Measurements from ENCODE around the gene SEC23B.
"Not testable (repeated sequence)": the region's sequence is repeated elsewhere in the genome, so short reads cannot be mapped to it uniquely, and the experiment has no call there.

The SEC23B gene

GRCh38 chr20:18511571-18511970 is 3.8 kb downstream of the SEC23B start:
- Histone ChIP-seq H3K4me1 (no peaks in the 10 kb centered on the region), H3K36me3 (ENCODE audit: control insufficient read depth, insufficient read depth, low read length) (no peaks in the 10 kb centered on the region), H3K4me3 (ENCODE audit: low read depth, low read length) (no peak overlapping the region), H3K79me2 (peaks cover 14% of the 10 kb centered on the region), H3K9ac (no peak overlapping the region), H3K27me3 (ENCODE audit: control insufficient read depth, insufficient read depth, low read length) (no peaks in the 10 kb centered on the region), H3K27ac (no peak overlapping the region), H3K4me2 (ENCODE audit: low read length) (no peak overlapping the region), H3K9me3 (ENCODE audit: control insufficient read depth, low read length) (no peaks in the 10 kb centered on the region), H2AFZ (no peak overlapping the region)
- TF ChIP-seq, protein P1, sequence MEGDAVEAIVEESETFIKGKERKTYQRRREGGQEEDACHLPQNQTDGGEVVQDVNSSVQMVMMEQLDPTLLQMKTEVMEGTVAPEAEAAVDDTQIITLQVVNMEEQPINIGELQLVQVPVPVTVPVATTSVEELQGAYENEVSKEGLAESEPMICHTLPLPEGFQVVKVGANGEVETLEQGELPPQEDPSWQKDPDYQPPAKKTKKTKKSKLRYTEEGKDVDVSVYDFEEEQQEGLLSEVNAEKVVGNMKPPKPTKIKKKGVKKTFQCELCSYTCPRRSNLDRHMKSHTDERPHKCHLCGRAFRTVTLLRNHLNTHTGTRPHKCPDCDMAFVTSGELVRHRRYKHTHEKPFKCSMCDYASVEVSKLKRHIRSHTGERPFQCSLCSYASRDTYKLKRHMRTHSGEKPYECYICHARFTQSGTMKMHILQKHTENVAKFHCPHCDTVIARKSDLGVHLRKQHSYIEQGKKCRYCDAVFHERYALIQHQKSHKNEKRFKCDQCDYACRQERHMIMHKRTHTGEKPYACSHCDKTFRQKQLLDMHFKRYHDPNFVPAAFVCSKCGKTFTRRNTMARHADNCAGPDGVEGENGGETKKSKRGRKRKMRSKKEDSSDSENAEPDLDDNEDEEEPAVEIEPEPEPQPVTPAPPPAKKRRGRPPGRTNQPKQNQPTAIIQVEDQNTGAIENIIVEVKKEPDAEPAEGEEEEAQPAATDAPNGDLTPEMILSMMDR (IDR thresholded peaks at IDR 0.05) = no peak

- no peaks in the 10 kb centered on the region for H3K4me1 ChIP-seq
- no peak overlapping the region for H3K4me2 ChIP-seq (ENCODE audit: low read length)
- H3K27ac ChIP-seq = no peak overlapping the region
- no peak overlapping the region for H3K9ac ChIP-seq
- no peak overlapping the region for H2AFZ ChIP-seq
- no peaks in the 10 kb centered on the region for H3K9me3 ChIP-seq (ENCODE audit: control insufficient read depth, low read length)
- peaks cover 11% of the 10 kb centered on the region for H3K79me2 ChIP-seq
- no peak overlapping the region for H3K4me3 ChIP-seq (ENCODE audit: low read depth, low read length)
- H3K27me3 ChIP-seq (ENCODE audit: control insufficient read depth, insufficient read depth, low read length) = no peaks in the 10 kb centered on the region
- TF ChIP-seq, protein P1 (IDR thresholded peaks at IDR 0.05) = no peak
- no peaks in the 10 kb centered on the region for H3K36me3 ChIP-seq (ENCODE audit: control insufficient read depth, insufficient read depth, low read length)
These were observed 5.5 kb downstream of the SEC23B start for GRCh38 chr20:18513208-18513607.

GRCh38 chr20:18514127-18514526 is 6.4 kb downstream of the SEC23B start:
- Histone ChIP-seq H3K4me1 (no peaks in the 10 kb centered on the region), H3K9ac (no peak overlapping the region), H3K4me2 (ENCODE audit: low read length) (no peak overlapping the region), H3K27me3 (ENCODE audit: control insufficient read depth, insufficient read depth, low read length) (no peaks in the 10 kb centered on the region), H3K79me2 (peaks cover 7% of the 10 kb centered on the region), H3K9me3 (ENCODE audit: control insufficient read depth, low read length) (no peaks in the 10 kb centered on the region), H3K27ac (no peak overlapping the region), H2AFZ (no peak overlapping the region), H3K4me3 (ENCODE audit: low read depth, low read length) (no peak overlapping the region), H3K36me3 (ENCODE audit: control insufficient read depth, insufficient read depth, low read length) (no peaks in the 10 kb centered on the region)
- TF ChIP-seq, protein P1 (IDR thresholded peaks at IDR 0.05) = no peak

DNA sequence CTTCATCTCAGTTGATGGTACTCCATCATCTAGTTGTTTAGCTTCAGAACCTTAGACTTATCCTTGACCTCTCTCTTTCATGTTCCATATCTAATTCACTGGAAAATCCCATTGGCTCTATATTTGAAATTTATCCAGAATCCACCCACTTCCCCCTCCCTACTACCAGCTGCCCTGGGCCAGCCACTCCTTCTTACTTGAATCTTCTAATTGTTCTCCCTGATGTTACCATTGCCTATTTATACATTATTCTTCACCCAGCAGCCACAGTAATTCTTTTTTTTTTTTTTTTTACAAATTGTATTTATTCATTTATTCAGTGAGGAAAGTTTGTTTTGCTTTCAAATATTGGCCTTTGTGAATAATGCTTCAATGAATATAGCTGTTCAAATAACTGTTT is 8.2 kb downstream of the SEC23B start:
- no peaks in the 10 kb centered on the region for H3K36me3 ChIP-seq (ENCODE audit: control insufficient read depth, insufficient read depth, low read length)
- TF ChIP-seq, protein P1 (IDR thresholded peaks at IDR 0.05) = no peak

DNA sequence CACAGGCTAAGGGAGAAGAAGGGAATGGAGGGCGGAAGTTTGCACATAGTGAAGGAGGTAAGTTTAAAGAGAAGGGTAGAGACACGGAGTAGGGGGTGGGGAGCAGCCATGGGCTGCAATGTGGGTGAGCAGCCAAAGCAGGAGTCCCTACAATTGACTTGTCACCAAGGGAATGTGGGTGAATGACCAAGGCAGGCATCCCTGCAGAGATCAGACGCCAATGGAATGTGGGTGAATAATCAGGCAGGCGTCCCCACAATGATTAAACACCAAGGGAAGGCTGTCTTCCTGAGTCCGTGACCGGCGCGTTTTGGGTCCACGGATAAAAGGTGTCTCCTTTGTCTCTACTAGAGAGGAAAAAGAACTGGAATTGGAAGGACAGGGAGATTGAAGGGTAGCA is 14.3 kb downstream of the SEC23B start:
- not testable (repeated sequence) for H3K36me3 ChIP-seq (ENCODE audit: control insufficient read depth, insufficient read depth, low read length); H3K9ac ChIP-seq; H3K4me1 ChIP-seq; H3K27me3 ChIP-seq (ENCODE audit: control insufficient read depth, insufficient read depth, low read length); H3K4me3 ChIP-seq (ENCODE audit: low read depth, low read length); H3K27ac ChIP-seq; H2AFZ ChIP-seq; H3K4me2 ChIP-seq (ENCODE audit: low read length); H3K79me2 ChIP-seq; H3K9me3 ChIP-seq (ENCODE audit: control insufficient read depth, low read length)

More for the DNA sequence above, 8.2 kb downstream of the SEC23B start:
- Histone ChIP-seq H2AFZ (no peak overlapping the region), H3K9me3 (ENCODE audit: control insufficient read depth, low read length) (no peaks in the 10 kb centered on the region), H3K9ac (no peak overlapping the region), H3K4me1 (no peaks in the 10 kb centered on the region), H3K4me2 (ENCODE audit: low read length) (no peak overlapping the region), H3K79me2 (peaks cover 7% of the 10 kb centered on the region), H3K27me3 (ENCODE audit: control insufficient read depth, insufficient read depth, low read length) (no peaks in the 10 kb centered on the region), H3K4me3 (ENCODE audit: low read depth, low read length) (no peak overlapping the region), H3K27ac (no peak overlapping the region)

Measured in parathyroid adenoma (tissue), 2 donors.